ENCODE results near the gene NUP133.

- TF ChIP-seq CTCF (conservative IDR thresholded peaks at IDR 0.05) (no peak), ZFX (IDR thresholded peaks at IDR 0.05) (no peak)
Measured at GRCh38 chr1:229454056-229454455, 54.1 kb downstream of the NUP133 start.
